HG03558 (cell line): ENCODE measurements around the gene CADPS2.

Experiments used
- ATAC-seq: cut with Tn5 transposase; IDR thresholded peaks from one replicate; pipeline ENCODE4 v1.9.1; 2021; ENCODE audit warnings: moderate number of reproducible peaks; ENCODE audit not compliant: unreplicated experiment; ENCODE audit errors: extremely low read depth

CADPS2 gene

GRCh38 chr7:122724366-122724765 lies 161.9 kb downstream of the CADPS2 start:
- ATAC-seq: no peak

- no peak for ATAC-seq
Observed at GRCh38 chr7:122719010-122719578, 167.2 kb downstream of the CADPS2 start.

- no peak for ATAC-seq
Observed at GRCh38 chr7:122717356-122718089, 168.7 kb downstream of the CADPS2 start.

- no peak for ATAC-seq
Observed at GRCh38 chr7:122715183-122715582, 171.1 kb downstream of the CADPS2 start.

GRCh38 chr7:122710916-122711315 lies 175.3 kb downstream of the CADPS2 start:
- ATAC-seq: no peak

GRCh38 chr7:122709930-122710646 lies 176.2 kb downstream of the CADPS2 start:
- no peak for ATAC-seq

- no peak for ATAC-seq
Observed at GRCh38 chr7:122706836-122707235, 179.4 kb downstream of the CADPS2 start.

- no peak for ATAC-seq
Observed at GRCh38 chr7:122702872-122703510, 183.3 kb downstream of the CADPS2 start, which contains the start of gene RNF148. Gene RNF148 (minus strand): TSS chr7:122702922. CDS start chr7:122702750, 172 bp downstream.

- ATAC-seq: no peak
Observed at GRCh38 chr7:122699017-122699416, 187.2 kb downstream of the CADPS2 start, which contains the start of gene RNF133. Gene RNF133 (minus strand): TSS chr7:122699117. CDS start chr7:122698918, 199 bp downstream.

GRCh38 chr7:122695816-122696215 lies 190.4 kb downstream of the CADPS2 start:
- no peak for ATAC-seq

GRCh38 chr7:122694697-122695096 lies 191.6 kb downstream of the CADPS2 start:
- ATAC-seq: no peak

- no peak for ATAC-seq
Observed at GRCh38 chr7:122692769-122693309, 193.4 kb downstream of the CADPS2 start.

- ATAC-seq: no peak
Observed at GRCh38 chr7:122691569-122692235, 194.6 kb downstream of the CADPS2 start.

GRCh38 chr7:122689346-122690109 lies 196.7 kb downstream of the CADPS2 start:
- ATAC-seq: no peak

- no peak for ATAC-seq
Observed at GRCh38 chr7:122688400-122688998, 197.8 kb downstream of the CADPS2 start.

- no peak for ATAC-seq
Observed at GRCh38 chr7:122686360-122686878, 199.8 kb downstream of the CADPS2 start.

GRCh38 chr7:122684504-122684903 lies 201.8 kb downstream of the CADPS2 start:
- ATAC-seq: no peak

GRCh38 chr7:122682815-122683550 lies 203.3 kb downstream of the CADPS2 start:
- no peak for ATAC-seq
